GM18858 (cell line): ENCODE results near the gene EFR3B.

Experiments used
- ATAC-seq: cut with Tn5 transposase; IDR thresholded peaks from one replicate; pipeline ENCODE4 v1.9.1; 2021; ENCODE audit not compliant: unreplicated experiment

EFR3B gene

DNA sequence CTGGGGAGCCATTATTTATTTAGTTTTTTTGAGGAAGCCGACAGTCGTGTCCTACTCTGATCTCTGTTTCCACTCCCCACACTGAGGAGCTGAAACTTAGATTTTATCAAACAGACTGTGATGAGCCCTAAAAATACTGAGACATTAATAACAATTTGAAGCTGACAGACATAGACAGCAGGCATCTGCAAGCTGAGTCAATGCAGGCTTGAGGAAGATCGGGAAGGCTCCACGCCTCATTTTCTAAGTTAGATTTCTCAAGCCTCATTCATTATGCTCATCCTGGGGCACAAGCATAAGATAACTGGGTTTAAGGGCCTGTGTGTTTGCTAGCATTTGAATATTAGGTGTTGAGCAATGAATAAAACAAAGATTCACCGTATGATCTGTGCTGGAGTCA, 26.3 kb downstream of the EFR3B start:
- ATAC-seq, result no peak

DNA sequence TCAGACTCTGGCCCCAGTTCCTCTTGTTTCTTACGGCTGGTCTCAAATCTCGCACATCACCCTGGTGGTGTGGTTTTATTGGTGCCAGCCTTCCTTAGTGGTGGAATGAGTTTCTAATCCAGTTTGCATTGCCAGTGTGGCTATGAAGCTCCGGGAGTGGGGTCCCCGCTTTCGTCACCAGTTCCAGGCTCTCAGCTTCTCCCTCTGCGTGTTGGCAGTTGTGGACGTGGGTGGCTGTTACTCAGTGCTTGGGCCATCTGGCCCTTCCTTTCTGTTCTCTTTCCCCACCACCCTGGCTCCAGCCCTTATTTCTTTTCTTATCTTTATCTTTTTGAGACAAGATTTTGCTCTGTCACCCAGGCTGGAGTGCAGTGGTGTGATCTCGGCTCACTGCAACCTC, 30.1 kb downstream of the EFR3B start:
- ATAC-seq, result no peak

DNA sequence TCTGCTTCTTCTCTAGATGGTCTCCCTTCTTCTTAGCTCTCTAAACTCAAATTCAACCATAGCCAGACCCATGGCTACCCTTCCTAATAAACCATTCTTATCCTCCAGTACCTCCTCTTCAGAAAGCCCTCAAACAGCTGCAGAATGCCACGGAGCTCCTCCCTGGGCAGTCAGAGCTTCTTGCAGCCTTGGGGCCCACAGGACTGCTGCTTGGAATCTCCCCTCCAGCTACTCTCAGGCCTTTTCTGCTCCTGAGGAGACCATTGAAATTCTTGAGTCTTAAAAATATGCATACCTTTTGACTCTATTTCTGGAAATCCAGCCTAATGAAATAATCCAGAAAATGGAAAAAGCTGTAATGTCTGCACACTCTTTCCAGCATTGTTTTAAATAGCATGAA, 30.7 kb downstream of the EFR3B start:
- no peak for ATAC-seq

- ATAC-seq, result no peak
These were observed 31.1 kb downstream of the EFR3B start for GRCh38 chr2:25073025-25073424.

- no peak for ATAC-seq
These were observed 32.0 kb downstream of the EFR3B start for GRCh38 chr2:25073914-25074313.

GRCh38 chr2:25074826-25075225, 33.0 kb downstream of the EFR3B start:
- no peak for ATAC-seq

- ATAC-seq, result no peak
These were observed 34.9 kb downstream of the EFR3B start for GRCh38 chr2:25076749-25077148.

DNA sequence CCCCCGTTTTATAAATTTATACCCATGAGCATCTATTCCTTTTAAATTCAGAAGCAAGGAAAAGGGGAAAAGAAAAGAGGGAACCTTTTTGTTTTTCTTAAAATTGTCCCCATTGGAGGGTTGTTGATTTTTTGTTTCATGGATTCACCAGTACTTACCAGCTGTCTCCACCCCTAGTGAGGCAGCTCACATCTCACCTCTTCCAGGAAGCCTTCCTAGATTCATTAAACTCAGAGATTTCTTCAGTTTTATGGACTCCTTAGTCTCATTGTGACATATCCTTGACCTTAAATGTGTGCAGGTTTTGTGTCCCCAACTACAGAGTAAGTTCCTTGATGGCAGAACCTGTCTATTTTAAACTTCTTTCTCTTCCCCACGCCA, 35.9 kb downstream of the EFR3B start:
- ATAC-seq, result no peak

DNA sequence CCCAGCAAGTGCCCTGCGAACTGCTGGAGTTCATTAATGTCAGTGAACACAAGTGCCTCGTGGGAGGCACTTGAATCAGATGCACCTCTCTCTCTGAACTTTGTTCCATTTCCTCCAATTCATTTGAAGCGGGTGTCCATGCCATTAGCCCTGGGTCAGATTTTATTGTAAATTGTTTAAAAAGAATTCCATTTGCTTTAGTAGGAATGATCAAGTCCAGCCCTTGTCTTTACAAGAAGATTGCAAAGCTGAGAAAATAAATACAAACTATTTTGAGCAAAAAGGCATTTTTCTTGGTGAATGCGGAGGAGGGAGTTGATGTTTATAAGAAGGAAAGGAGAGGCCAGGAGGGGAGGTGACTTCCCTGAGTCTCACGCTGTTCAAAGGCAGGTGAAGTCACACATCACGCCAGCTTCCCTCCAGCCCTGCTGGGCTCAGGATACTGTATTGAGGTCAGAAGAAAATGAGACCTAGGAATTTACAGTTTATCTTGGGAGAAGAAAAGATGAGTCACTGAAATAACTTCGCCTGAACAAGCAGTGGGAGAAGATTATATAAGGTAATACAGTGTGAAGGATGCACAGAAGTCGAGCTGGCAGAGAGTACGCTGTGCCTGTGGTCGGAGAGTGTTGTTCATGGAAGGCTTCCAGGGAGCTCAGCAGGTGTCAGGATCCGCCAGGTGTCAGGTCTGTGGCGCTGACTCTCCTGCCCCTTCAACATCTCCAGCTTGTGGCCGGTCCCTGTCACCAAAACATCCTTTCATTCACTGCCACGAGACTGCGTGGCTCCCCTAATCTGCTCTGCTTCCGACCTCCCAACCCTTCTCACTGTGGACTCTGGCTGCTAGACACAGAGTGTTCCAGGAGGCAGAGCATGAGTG, 36.5 kb downstream of the EFR3B start:
- ATAC-seq, result no peak

DNA sequence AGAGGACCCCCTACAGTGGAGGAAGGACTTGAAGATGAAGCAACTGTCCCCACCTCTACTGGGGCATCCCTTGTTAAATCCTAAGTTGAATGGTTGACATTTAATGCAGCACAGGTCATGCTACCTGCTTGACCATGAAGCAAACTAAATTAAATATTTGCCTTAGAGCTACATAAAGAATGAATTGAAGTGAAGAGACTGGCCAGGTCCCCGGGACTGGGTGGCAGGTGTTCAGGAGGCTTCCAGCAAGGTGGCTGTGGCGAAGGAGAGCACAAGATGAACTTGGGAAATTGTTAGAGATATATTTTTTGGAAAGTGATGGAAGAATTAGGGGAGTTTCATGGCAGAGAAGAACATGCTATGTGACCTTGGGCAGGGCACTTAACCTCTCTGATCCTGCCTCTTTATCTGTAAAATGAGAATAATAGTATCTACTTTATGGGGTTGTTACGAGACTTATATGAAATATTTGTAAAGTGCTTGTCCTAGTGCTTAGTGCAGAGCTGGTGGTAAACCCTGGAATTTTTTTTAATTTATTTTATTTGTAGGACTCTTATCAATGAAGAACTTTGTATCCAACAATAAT, 37.3 kb downstream of the EFR3B start:
- ATAC-seq, result no peak

GRCh38 chr2:25081237-25081790, 39.4 kb downstream of the EFR3B start:
- no peak for ATAC-seq

GRCh38 chr2:25082002-25082622, 40.2 kb downstream of the EFR3B start:
- ATAC-seq, result no peak

GRCh38 chr2:25085761-25086560, 44.1 kb downstream of the EFR3B start:
- ATAC-seq, result no peak

DNA sequence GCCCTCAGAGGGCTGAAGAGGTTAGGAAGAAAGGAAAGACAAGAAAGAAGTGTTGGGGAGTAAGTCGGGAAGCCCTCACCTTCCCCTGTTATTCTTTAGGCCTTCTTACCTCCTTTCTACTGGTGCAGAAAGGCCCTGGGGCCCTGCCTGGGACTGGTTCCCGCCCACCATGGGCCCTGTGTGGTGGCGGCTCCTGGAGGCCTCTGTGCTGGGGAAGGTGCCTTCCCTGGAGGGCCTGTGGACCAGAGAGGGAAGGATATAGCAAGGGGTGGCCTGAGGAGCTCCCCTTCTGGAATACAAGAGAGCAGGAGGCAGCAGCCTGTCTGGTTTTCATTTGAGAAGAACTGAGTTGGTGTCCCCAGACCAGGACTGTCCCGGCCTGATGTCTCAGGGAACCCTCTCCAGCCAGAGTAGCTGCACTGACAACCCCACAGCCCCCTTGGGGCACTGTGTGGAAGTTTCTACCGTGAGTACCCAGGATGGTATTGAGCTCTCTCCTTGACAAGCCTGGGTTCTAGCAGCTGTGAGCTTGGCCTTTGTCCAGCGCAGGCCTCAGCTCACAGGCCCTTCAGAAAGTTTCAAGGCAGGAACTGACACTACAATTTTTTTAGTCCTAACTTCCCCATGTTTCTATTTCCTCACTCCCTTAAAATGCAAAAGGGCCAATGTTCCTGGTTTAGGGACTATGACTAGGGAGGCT, 47.1 kb downstream of the EFR3B start:
- no peak for ATAC-seq

- no peak for ATAC-seq
These were observed 47.9 kb downstream of the EFR3B start for GRCh38 chr2:25089605-25090315.

GRCh38 chr2:25090801-25091200, 48.9 kb downstream of the EFR3B start:
- ATAC-seq, result no peak

DNA sequence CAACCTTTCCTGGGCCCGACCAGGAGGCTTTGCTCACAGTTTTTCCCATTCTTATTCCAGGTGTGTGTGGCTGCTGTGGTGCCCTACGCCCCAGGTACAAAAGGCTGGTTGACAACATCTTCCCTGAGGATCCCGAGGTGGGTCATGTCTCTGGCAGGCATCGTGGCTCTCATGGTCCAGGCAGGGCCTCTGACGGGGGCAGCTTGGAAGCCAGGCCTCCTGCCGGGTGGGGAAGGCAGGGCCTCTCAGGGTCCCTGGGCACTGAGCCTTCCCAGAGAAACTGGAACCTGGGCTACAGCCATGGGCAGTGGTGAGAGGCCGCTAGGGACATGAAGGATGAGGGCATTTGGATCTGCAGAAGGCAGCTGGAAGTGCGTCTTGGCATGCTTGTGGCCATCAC, 49.4 kb downstream of the EFR3B start:
- ATAC-seq, result no peak

DNA sequence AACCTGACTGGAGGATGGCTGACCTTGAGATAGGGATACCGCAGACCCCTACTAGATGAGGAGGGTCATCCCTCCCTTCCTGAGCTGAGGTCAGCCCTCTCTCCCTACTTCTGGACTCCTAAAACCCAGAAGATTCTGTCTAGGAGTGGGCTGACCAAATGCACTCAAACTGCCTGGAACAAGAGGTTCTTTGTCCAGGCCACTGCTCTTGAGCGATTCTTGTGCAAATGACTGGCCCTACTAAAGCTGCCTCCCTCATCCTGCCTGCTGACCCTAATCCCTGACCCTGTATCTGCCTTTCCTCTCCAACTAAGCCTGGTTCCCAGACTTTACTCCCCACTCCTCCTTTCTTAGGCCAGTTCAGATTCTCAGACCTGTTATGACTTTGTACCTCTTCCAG, 56.2 kb downstream of the EFR3B start:
- ATAC-seq, result no peak

DNA sequence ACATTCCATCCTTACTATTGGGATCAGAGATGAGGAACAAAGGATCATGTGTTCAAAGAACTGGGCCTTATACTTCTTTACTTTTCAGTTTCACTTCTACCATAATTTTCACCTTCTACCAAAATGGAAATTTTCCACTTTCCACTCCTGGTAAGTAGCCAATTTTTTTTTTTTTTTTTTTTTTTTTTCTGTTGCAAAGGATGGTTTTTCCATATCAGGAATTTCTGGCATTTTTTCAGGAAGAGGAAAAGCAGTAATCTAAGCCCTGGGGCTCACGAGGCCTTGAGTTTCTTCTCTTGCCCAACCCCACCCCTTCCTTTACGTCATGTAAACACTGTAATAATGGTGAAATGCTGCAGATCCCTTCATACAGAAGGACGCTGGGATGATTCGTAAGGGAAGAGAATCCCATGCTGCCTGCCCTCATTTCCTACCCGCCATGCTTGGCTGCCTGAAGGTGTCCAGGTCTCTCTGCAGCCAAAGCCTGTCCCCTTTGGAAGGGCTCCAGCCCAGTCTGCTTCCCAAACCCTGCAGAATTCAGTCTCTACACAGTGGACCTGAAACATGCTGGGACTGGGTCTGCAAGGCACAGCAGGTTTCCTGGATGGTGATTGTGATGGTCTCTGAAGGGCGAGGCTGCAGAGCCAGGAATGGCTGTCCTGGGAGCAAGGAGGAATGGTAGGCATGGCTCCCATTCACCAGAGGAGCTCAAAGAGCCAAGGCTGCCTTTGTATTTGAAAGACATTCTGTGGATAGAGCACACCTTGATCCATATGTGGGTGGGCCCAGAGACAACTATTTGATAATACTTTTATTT, 57.0 kb downstream of the EFR3B start:
- no peak for ATAC-seq
